Endothelial cell of umbilical vein (primary cell): ENCODE results near the gene OR7C2. TPM values are rescaled to one million over a fixed set of nuclear protein-coding genes. Genes with fewer than 3 reads are reported as not detected.

Experiments
- BruUV-seq: library from RNA; stranded (reverse); fragments of 400-500 nt; replicated peaks from 2 replicates; lab custom pipeline; 2021; lab: Mats Ljungman, UMichigan
- CTCF ChIA-PET: fragments of 300-600, 350-600 bp; sonication (Branson Sonifier 250); formaldehyde crosslinking; loops from one replicate; lab custom pipeline; 2021; ENCODE audit warnings: antibody characterized with exemption, inconsistent platforms; lab: Charles Lee
- POLR2A ChIA-PET: fragments of 300-600, 350-600 bp; sonication (Branson Sonifier 250); formaldehyde crosslinking; loops from one replicate; lab custom pipeline; 2021; ENCODE audit warnings: antibody characterized with exemption, inconsistent platforms; lab: Charles Lee
- DNase-seq: peaks from one replicate; pipeline ENCODE4 v3.0.0-alpha.2; 2011; ENCODE audit warnings: low read depth, low spot score
- FAIRE-seq: peaks from 2 replicates; lab custom pipeline; 2011; peaks lifted over from hg19 to GRCh38; lab: Jason Lieb, UNC
- H2AFZ ChIP-seq: 2 replicates; pipeline ENCODE4 v1.6.0; 2012; ENCODE audit warnings: low read depth, low read length, control low read depth, inconsistent platforms
- H3K27ac ChIP-seq: 2 replicates; pipeline ENCODE4 v1.5.1; 2011; ENCODE audit warnings: low read depth, mild to moderate bottlenecking, control low read depth, low read length, moderate library complexity; ENCODE audit not compliant: insufficient read depth
- H3K27me3 ChIP-seq, 2 experiments: 2 replicates each; pipeline versions ENCODE4 v1.6.0 to v1.6.1; 2011; ENCODE audit warnings: low read length in 2 of 2, mixed read lengths in 1 of 2; ENCODE audit not compliant: control insufficient read depth in 2 of 2, insufficient read depth in 2 of 2
- H3K36me3 ChIP-seq, 2 experiments: 2 replicates in 1 of 2; 3 replicates in 1 of 2; pipeline ENCODE4 v1.5.1; 2011; ENCODE audit warnings: low read length in 2 of 2, mild to moderate bottlenecking in 1 of 2, moderate library complexity in 1 of 2; ENCODE audit not compliant: control insufficient read depth in 2 of 2, insufficient read depth in 2 of 2; ENCODE audit errors: extremely low read depth in 1 of 2
- H3K4me1 ChIP-seq: 3 replicates; pipeline ENCODE4 v1.5.1; 2011; ENCODE audit warnings: mild to moderate bottlenecking, low read length; ENCODE audit not compliant: control insufficient read depth, insufficient read depth; ENCODE audit errors: extremely low read depth
- H3K4me2 ChIP-seq: 2 replicates; pipeline ENCODE4 v1.6.1; 2011; ENCODE audit warnings: low read length, control low read depth, mixed read lengths; ENCODE audit not compliant: insufficient read depth
- H3K4me3 ChIP-seq, 3 experiments: fragments of 200-600 bp in 1 of 3; sonication (generic), shearing (Covaris generic) in 1 of 3; replicated peaks in 1 of 3; 2 replicates each; pipeline ENCODE4 v1.5.1; 2011 to 2016; ENCODE audit warnings: control low read depth in 3 of 3, low read length in 3 of 3, mild to moderate bottlenecking in 2 of 3, inconsistent platforms in 1 of 3, low read depth in 1 of 3, moderate library complexity in 1 of 3; ENCODE audit not compliant: insufficient read depth in 1 of 3
- H3K79me2 ChIP-seq: 2 replicates; pipeline ENCODE4 v1.6.0; 2012; ENCODE audit warnings: low read length, inconsistent platforms; ENCODE audit not compliant: control insufficient read depth, insufficient read depth
- H3K9ac ChIP-seq: replicated peaks from 2 replicates; pipeline ENCODE3; 2011; ENCODE audit warnings: low read length, control low read depth; ENCODE audit not compliant: insufficient read depth; ENCODE audit errors: extremely low read depth
- H3K9me1 ChIP-seq: replicated peaks from 3 replicates; pipeline ENCODE4 v1.6.0; 2011; ENCODE audit warnings: mild to moderate bottlenecking, low read length; ENCODE audit not compliant: control insufficient read depth, insufficient read depth; ENCODE audit errors: extremely low read depth
- H3K9me3 ChIP-seq: replicated peaks from 2 replicates; pipeline ENCODE4 v1.5.1; 2012; ENCODE audit warnings: low read length, inconsistent platforms; ENCODE audit not compliant: control insufficient read depth, insufficient read depth
- H4K20me1 ChIP-seq: replicated peaks from 2 replicates; pipeline ENCODE3; 2011; ENCODE audit warnings: mild to moderate bottlenecking, low read length; ENCODE audit not compliant: control insufficient read depth, insufficient read depth; ENCODE audit errors: extremely low read depth
- EZH2 ChIP-seq: IDR thresholded peaks from 2 replicates; pipeline ENCODE4 v1.6.1; 2012; ENCODE audit warnings: borderline replicate concordance, low read depth, mild to moderate bottlenecking, moderate library complexity, low read length, inconsistent platforms; ENCODE audit not compliant: severe bottlenecking
- FOS ChIP-seq: IDR thresholded peaks from 2 replicates; pipeline ENCODE4 v1.6.1; 2011; ENCODE audit warnings: mild to moderate bottlenecking, low read length, moderate library complexity, borderline replicate concordance; ENCODE audit not compliant: insufficient read depth
- GATA2 ChIP-seq: IDR thresholded peaks from 2 replicates; pipeline ENCODE4 v1.7.0; 2011; ENCODE audit warnings: low read depth, mild to moderate bottlenecking, moderate library complexity, mixed read lengths, low read length; ENCODE audit not compliant: insufficient read length, insufficient read depth
- JUN ChIP-seq: IDR thresholded peaks from 2 replicates; pipeline ENCODE4 v1.6.1; 2011; ENCODE audit warnings: borderline replicate concordance, low read depth; ENCODE audit not compliant: insufficient read length, insufficient read depth
- MYC ChIP-seq: IDR thresholded peaks from one replicate; pipeline ENCODE4 v1.6.1; 2011; ENCODE audit warnings: mild to moderate bottlenecking, low read depth, low read length
- POLR2A ChIP-seq: IDR thresholded peaks from 2 replicates; pipeline ENCODE4 v1.6.1; 2012; ENCODE audit warnings: low read depth, mild to moderate bottlenecking, control low read depth, low read length
- POLR2AphosphoS5 ChIP-seq: IDR thresholded peaks from 2 replicates; pipeline ENCODE4 v1.6.1; 2012; ENCODE audit warnings: low read depth, mild to moderate bottlenecking, control low read depth, low read length, moderate library complexity; ENCODE audit not compliant: insufficient read depth
- dilution Hi-C: fragments of 300-500 bp; cut with MboI; formaldehyde crosslinking; loops from one replicate; pipeline ENCODE4 v1.15.0; 2019; ENCODE audit warnings: low sequenced_read_pairs; ENCODE audit not compliant: extremely low pct_ligation_motif_present
- intact Hi-C: fragments of 100-400 bp; cut with micrococcal nuclease; formaldehyde crosslinking; loops from one replicate; pipeline ENCODE4 v1.10.0; 2022
- polyA plus RNA-seq, 4 experiments: library from polyadenylated mRNA; depleted of rRNA in 3 of 4; stranded (reverse) in 3 of 4; unstranded in 1 of 4; fragments of >200 nt; gene quantifications; 2 replicates each; pipeline versions ENCODE4 v1.2.1 to v1.2.3, GENCODE V29; 2011 to 2012; ENCODE audit warnings: missing spikeins in 1 of 4
- total RNA-seq: library from RNA; stranded (reverse); gene quantifications from 2 replicates; pipeline ENCODE4 v1.2.3, GENCODE V29; 2021
- TF ChIP-seq, protein P1 (sequence below), 2 donors: IDR thresholded peaks; 1 replicate in 1 of 2; 2 replicates in 1 of 2; pipeline ENCODE4 v1.5.1; 2011; ENCODE audit warnings: low read length in 2 of 2, mild to moderate bottlenecking in 2 of 2, moderate library complexity in 2 of 2, control low read depth in 1 of 2, inconsistent platforms in 1 of 2, low read depth in 1 of 2; ENCODE audit not compliant: insufficient read depth in 1 of 2; ENCODE audit errors: extremely low read depth in 1 of 2
- TF ChIP-seq, protein P2 (sequence below): IDR thresholded peaks from 2 replicates; pipeline ENCODE4 v1.6.1; 2011; ENCODE audit not compliant: insufficient read depth, insufficient read length

OR7C2 gene
- total and polyA plus RNA-seq, 2 donors (not counting 3 experiments of a cell fraction or from before 2014, with no cell fraction given): not detected

DNA sequence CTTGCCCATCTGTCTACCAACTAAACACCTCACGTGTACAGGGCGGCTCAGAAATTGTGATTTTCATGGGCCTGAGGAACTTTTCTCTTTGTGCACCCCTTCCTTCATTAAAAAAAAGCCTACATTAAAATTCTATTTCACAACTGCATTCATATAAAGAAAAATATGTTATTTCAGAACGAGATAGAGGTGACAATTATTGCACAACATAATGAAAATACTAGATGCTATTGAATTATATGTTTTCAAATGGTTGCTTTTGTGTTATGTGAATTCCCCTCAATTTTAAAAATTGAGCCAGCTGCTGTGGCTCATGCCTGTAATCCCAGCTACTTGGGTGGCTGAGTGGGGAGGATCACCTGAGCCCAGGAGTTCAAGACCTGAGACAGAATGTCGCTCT, 33.2 kb downstream of the OR7C2 start:
- H3K79me2 ChIP-seq: no peaks in the 10 kb centered on the region
- H3K4me2 ChIP-seq: no peak overlapping the region
- H3K9me1 ChIP-seq: no peaks in the 10 kb centered on the region
- no peaks in the 10 kb centered on the region for H4K20me1 ChIP-seq
- intact Hi-C loops (no loop called here), dilution Hi-C loops (no loop called here)
- no peak overlapping the region for H3K4me3 ChIP-seq
- no TSS peak for BruUV-seq
- FAIRE-seq: no peak
- no peak overlapping the region for H3K27ac ChIP-seq
- H3K27me3 ChIP-seq: peaks cover 4 to 10% of the 10 kb centered on the region in 2 experiments
- TF ChIP-seq, protein P1, sequence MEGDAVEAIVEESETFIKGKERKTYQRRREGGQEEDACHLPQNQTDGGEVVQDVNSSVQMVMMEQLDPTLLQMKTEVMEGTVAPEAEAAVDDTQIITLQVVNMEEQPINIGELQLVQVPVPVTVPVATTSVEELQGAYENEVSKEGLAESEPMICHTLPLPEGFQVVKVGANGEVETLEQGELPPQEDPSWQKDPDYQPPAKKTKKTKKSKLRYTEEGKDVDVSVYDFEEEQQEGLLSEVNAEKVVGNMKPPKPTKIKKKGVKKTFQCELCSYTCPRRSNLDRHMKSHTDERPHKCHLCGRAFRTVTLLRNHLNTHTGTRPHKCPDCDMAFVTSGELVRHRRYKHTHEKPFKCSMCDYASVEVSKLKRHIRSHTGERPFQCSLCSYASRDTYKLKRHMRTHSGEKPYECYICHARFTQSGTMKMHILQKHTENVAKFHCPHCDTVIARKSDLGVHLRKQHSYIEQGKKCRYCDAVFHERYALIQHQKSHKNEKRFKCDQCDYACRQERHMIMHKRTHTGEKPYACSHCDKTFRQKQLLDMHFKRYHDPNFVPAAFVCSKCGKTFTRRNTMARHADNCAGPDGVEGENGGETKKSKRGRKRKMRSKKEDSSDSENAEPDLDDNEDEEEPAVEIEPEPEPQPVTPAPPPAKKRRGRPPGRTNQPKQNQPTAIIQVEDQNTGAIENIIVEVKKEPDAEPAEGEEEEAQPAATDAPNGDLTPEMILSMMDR (IDR thresholded peaks at IDR 0.05; ENCODE audit: extremely low read depth in 1 of 2, insufficient read depth in 1 of 2, low read depth in 1 of 2, low read length in 2 of 2): no peak
- TF ChIP-seq EZH2 (no peak), FOS (no peak), GATA2 (no peak), POLR2A (no peak), JUN (no peak), MYC (no peak), POLR2AphosphoS5 (no peak)
- TF ChIP-seq, protein P2, sequence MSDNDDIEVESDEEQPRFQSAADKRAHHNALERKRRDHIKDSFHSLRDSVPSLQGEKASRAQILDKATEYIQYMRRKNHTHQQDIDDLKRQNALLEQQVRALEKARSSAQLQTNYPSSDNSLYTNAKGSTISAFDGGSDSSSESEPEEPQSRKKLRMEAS: no peak
- no peaks in the 10 kb centered on the region for H3K36me3 ChIP-seq
- POLR2A ChIA-PET: no interaction called here
- no peak overlapping the region for H2AFZ ChIP-seq
- H3K9me3 ChIP-seq: no peaks in the 10 kb centered on the region
- no peak overlapping the region for H3K9ac ChIP-seq
- CTCF ChIA-PET: no interaction called here
- DNase-seq: no peak
- no peaks in the 10 kb centered on the region for H3K4me1 ChIP-seq
